Activated CD8-positive, alpha-beta memory T cell treated with anti-CD3 and anti-CD28 coated beads, Interleukin-2, amount 50 U/mL, for 1 hour (primary cell): ENCODE measurements around the gene SMARCAL1.

ENCODE experiments used
- DNase-seq: peaks from one replicate; pipeline ENCODE4 v3.0.0-alpha.2; 2020; ENCODE audit errors: extremely low read depth

SMARCAL1 gene

GRCh38 chr2:216475767-216476166, 63.5 kb downstream of the SMARCAL1 start:
- DNase-seq: no peak

- no peak for DNase-seq
Observed at GRCh38 chr2:216477283-216478035, 65.2 kb downstream of the SMARCAL1 start.

- no peak for DNase-seq
Observed at GRCh38 chr2:216478151-216478550, 65.9 kb downstream of the SMARCAL1 start.

- no peak for DNase-seq
Observed at GRCh38 chr2:216478791-216479190, 66.5 kb downstream of the SMARCAL1 start.

GRCh38 chr2:216480221-216480620, 67.9 kb downstream of the SMARCAL1 start:
- DNase-seq: no peak

GRCh38 chr2:216482640-216483039, 70.4 kb downstream of the SMARCAL1 start:
- DNase-seq: no peak

GRCh38 chr2:216485237-216485636, 73.0 kb downstream of the SMARCAL1 start:
- no peak for DNase-seq

DNA sequence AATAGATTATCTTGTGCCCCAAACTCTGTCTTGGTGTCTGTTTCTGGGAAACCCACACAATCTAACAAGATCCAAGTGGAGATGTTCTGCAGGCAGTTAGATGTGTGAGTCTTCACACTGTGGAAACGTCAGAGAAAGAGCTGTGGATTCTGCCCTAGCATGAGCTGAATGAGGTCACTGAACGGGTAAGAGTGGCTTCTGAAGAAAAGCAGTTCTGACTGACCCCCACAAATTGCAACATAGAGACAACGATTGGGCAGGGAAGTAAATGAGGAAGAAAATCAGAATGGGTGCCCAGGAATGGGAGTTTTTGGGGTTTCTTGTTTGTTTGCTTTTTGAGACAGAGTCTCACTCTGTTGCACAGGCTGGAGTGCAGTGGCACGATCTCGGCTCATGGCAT, 73.5 kb downstream of the SMARCAL1 start:
- DNase-seq: no peak

GRCh38 chr2:216486271-216486670, 74.0 kb downstream of the SMARCAL1 start:
- DNase-seq: no peak

GRCh38 chr2:216486708-216487107, 74.4 kb downstream of the SMARCAL1 start:
- DNase-seq: no peak

DNA sequence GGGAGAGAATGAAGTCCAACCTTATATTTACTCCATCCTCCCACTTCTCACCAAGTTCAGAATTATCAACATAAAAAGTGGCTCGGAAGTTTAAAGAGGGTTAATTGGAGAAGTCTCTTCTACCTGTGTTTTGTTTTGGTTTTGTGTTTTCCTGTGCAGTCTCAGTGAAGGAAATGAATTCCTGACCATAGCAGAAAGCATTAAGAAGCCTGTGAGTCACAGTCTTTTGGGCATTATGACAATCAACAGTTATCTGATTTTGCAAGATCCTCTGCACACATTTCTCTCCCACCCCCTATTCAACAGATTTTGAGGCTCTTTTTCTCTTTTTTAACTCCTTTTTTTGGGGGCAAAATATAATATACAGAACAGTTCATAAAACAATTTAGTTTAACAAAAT, 77.8 kb downstream of the SMARCAL1 start:
- DNase-seq: no peak

GRCh38 chr2:216491793-216492596, 79.7 kb downstream of the SMARCAL1 start:
- no peak for DNase-seq

DNA sequence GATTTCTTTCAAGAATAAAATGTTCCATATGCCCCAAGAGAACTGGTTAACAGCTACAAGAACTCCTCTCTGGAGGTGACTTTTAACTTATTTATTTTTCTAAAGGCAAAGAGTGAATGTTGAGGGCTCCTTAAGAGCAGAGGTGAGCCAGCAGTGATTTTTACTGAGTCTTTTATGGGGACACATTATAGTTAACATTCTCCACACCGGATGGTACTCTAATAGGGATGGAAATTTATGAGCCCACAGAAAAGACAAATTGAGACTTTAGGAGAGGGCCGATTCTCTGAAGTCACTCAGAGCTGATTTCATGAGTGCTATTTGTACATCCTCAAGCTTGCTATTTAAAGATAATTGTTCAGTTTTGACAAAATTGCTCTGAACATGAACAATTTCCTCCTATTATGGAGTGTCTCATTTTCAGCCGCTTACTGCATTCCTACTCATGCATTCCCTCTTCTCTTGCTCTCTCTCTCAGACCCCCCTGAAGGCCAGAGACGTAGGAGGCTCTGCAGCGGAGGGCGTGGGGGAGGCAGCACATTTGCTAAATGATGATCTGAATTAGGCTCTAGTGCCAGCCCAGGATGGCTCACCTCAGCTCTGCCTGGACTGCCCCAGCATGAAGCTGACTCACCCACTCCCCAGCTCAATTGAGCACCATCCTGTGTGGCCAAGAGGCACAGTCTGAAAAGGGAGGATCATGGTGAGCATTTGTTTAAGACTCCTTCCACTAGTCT, 80.5 kb downstream of the SMARCAL1 start:
- no peak for DNase-seq

DNA sequence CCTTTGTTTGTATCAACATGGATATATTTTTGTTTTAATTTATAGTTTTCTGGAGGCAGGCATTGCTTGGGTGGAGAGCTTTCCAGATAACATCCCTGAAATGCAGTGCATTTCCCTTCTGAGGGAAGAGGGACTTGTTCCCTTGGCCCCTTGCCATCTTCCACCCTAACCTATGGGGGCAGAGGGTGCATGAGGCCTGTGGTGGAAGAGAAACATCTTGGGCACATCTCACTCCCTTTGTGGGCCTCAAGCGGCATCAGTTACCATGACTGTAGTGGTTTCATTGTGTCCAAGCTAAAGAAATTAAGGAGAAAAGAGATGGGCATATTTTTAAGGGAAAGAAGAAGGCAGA, 81.0 kb downstream of the SMARCAL1 start:
- DNase-seq: no peak

DNA sequence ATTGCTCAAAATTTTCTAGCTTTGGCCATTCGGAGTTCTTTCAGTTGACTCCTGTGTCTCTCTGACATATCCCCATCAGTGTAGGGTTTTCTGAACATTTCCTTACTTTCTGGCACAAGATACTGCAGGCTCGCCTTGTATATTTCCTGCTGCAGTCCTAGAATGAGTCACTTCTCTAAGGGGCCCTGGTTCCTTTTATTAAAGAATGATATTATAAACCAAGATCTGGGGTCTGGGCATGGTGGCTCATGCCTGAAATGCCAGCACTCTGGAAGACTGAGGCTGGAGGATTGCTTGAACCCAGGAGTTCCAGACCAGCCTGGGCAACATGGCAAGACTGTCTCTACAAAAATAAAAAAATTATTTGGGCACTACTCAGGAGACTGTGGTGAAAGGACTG, 83.4 kb downstream of the SMARCAL1 start:
- DNase-seq: no peak

- DNase-seq: no peak
Observed at GRCh38 chr2:216497382-216498069, 85.2 kb downstream of the SMARCAL1 start.

- DNase-seq: no peak
Observed at GRCh38 chr2:216498070-216498378, 85.7 kb downstream of the SMARCAL1 start.

- peak; percentile 78 for DNase-seq
Observed at GRCh38 chr2:216498379-216499352, 86.4 kb downstream of the SMARCAL1 start, which contains the start of gene RPL37A. TSS of gene RPL37A (plus strand) at chr2:216498844. CDS start at chr2:216498875, 31 bp downstream.

GRCh38 chr2:216499641-216500218, 87.4 kb downstream of the SMARCAL1 start:
- DNase-seq: no peak

DNA sequence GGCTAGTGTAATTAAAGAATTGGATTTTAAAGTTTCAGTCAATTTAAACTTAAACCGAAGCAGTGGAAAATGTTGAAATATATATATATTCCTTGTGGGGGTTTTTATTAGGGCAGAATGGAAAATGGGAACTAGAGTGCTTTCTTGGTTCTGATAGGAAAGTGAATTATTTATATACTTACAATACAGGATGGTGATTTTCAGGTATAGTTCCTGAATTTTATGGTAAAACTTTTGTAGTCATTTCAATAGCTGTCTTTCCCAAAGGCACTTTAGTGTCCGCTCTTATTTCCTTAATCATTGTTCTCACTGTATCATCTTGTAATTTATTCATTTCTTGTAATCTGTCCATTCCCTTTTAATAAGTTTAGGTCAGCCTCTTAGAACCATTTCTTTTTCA, 88.3 kb downstream of the SMARCAL1 start:
- no peak for DNase-seq
